Mesenchymal stem cell (in vitro differentiated cells and primary cell): ENCODE measurements around the gene ZNF214.

ENCODE experiments used
- DNase-seq: peaks from one replicate; pipeline ENCODE4 v3.0.0-alpha.2; 2013
- H2AFZ ChIP-seq: one replicate; pipeline ENCODE4 v1.6.1; 2013; ENCODE audit warnings: low read depth, mild to moderate bottlenecking, control low read depth, inconsistent platforms, low read length, moderate library complexity
- H2AK5ac ChIP-seq: 2 replicates; pipeline ENCODE4 v1.6.1; 2013; ENCODE audit warnings: low read length, moderate library complexity, mild to moderate bottlenecking, inconsistent platforms; ENCODE audit not compliant: severe bottlenecking
- H2BK120ac ChIP-seq: one replicate; pipeline ENCODE4 v1.6.1; 2013; ENCODE audit warnings: low read depth, mild to moderate bottlenecking, inconsistent platforms, low read length, moderate library complexity
- H2BK12ac ChIP-seq, 2 experiments: one replicate each; pipeline ENCODE4 v1.6.1; 2013; ENCODE audit warnings: inconsistent platforms in 2 of 2, low read length in 2 of 2, mild to moderate bottlenecking in 2 of 2, moderate library complexity in 2 of 2, control low read depth in 1 of 2
- H2BK15ac ChIP-seq: one replicate; pipeline ENCODE4 v1.6.1; 2013; ENCODE audit warnings: mild to moderate bottlenecking, low read depth, inconsistent platforms; ENCODE audit not compliant: poor library complexity, severe bottlenecking
- H2BK5ac ChIP-seq: 2 replicates; pipeline ENCODE4 v1.6.1; 2013; ENCODE audit warnings: low read depth, mild to moderate bottlenecking, low read length, control low read depth, inconsistent platforms; ENCODE audit not compliant: poor library complexity, severe bottlenecking
- H3K14ac ChIP-seq, 2 experiments: one replicate each; pipeline ENCODE4 v1.6.1; 2013; ENCODE audit warnings: inconsistent platforms in 2 of 2, low read length in 2 of 2, control low read depth in 1 of 2, mild to moderate bottlenecking in 1 of 2, moderate library complexity in 1 of 2
- H3K18ac ChIP-seq, 2 experiments: one replicate each; pipeline ENCODE4 v1.6.1; 2013; ENCODE audit warnings: inconsistent platforms in 2 of 2, low read length in 2 of 2, control low read depth in 1 of 2, low read depth in 1 of 2, mild to moderate bottlenecking in 1 of 2
- H3K23ac ChIP-seq, 2 experiments: one replicate each; pipeline ENCODE4 v1.6.1; 2013; ENCODE audit warnings: inconsistent platforms in 2 of 2, low read length in 2 of 2, mild to moderate bottlenecking in 2 of 2, moderate library complexity in 2 of 2, control low read depth in 1 of 2
- H3K27ac ChIP-seq: 2 replicates; pipeline ENCODE4 v1.5.1; 2013; ENCODE audit warnings: mild to moderate bottlenecking, moderate library complexity, low read length, control low read depth, inconsistent platforms; ENCODE audit not compliant: poor library complexity, severe bottlenecking
- H3K27me3 ChIP-seq, 2 experiments: 2 replicates each; pipeline versions ENCODE4 v1.6.1 to v1.7.0; 2013; ENCODE audit warnings: low read length in 2 of 2, mild to moderate bottlenecking in 2 of 2, moderate library complexity in 2 of 2, control low read depth in 1 of 2, inconsistent platforms in 1 of 2; ENCODE audit not compliant: control insufficient read depth in 1 of 2, insufficient read depth in 1 of 2
- H3K36me3 ChIP-seq, 2 experiments: 2 replicates each; pipeline versions ENCODE4 v1.6.1 to v1.7.0; 2013; ENCODE audit warnings: low read length in 2 of 2, control low read depth in 1 of 2, inconsistent platforms in 1 of 2, low read depth in 1 of 2, mild to moderate bottlenecking in 1 of 2; ENCODE audit not compliant: insufficient read depth in 2 of 2, control insufficient read depth in 1 of 2
- H3K4ac ChIP-seq, 2 experiments: one replicate each; pipeline ENCODE4 v1.6.1; 2013; ENCODE audit warnings: inconsistent platforms in 2 of 2, low read length in 2 of 2, mild to moderate bottlenecking in 2 of 2, moderate library complexity in 2 of 2, control low read depth in 1 of 2, low read depth in 1 of 2
- H3K4me1 ChIP-seq: 2 replicates; pipeline ENCODE4 v1.6.1; 2013; ENCODE audit warnings: low read depth, low read length, control low read depth; ENCODE audit not compliant: control insufficient read depth, insufficient read depth
- H3K4me2 ChIP-seq: 2 replicates; pipeline ENCODE4 v1.6.1; 2013; ENCODE audit warnings: low read length, mild to moderate bottlenecking, inconsistent platforms; ENCODE audit not compliant: poor library complexity, severe bottlenecking
- H3K4me3 ChIP-seq, 2 experiments: 2 replicates each; pipeline versions ENCODE4 v1.5.1 to v1.7.0; 2013; ENCODE audit warnings: low read length in 2 of 2, mild to moderate bottlenecking in 2 of 2, control low read depth in 1 of 2, low read depth in 1 of 2; ENCODE audit not compliant: insufficient read depth in 1 of 2
- H3K79me1 ChIP-seq: replicated peaks from 2 replicates; pipeline ENCODE4 v1.6.1; 2013; ENCODE audit warnings: mild to moderate bottlenecking, control low read depth, low read length, inconsistent platforms; ENCODE audit not compliant: poor library complexity, severe bottlenecking
- H3K9ac ChIP-seq: 2 replicates; pipeline ENCODE4 v1.7.0; 2013; ENCODE audit warnings: mild to moderate bottlenecking, low read length, moderate library complexity
- H3K9me3 ChIP-seq: 2 replicates; pipeline ENCODE4 v1.7.0; 2013; ENCODE audit warnings: mild to moderate bottlenecking, low read length; ENCODE audit not compliant: control insufficient read depth
- H4K8ac ChIP-seq: one replicate; pipeline ENCODE4 v1.6.1; 2013; ENCODE audit warnings: inconsistent platforms, mild to moderate bottlenecking, low read length, moderate library complexity
- H4K91ac ChIP-seq: one replicate; pipeline ENCODE4 v1.6.1; 2013; ENCODE audit warnings: mild to moderate bottlenecking, low read length, inconsistent platforms
- WGBS: methylation state at CpG from one replicate; pipeline ENCODE4 v1.1.7; 2013; ENCODE audit warnings: mixed read lengths; 5-methylcytosine and 5-hydroxymethylcytosine counted together

ZNF214 gene

GRCh38 chr11:7004482-7004881 lies 15.7 kb downstream of the ZNF214 start:
- H3K27me3 ChIP-seq: no peaks in the 10 kb centered on the region
- no peaks in the 10 kb centered on the region for H3K79me1 ChIP-seq
- H2BK15ac ChIP-seq: no peak overlapping the region
- no peak overlapping the region for H2BK5ac ChIP-seq
- WGBS: 38% methylated on average over 3 of the region's 3 CpGs
- peak; percentile 64 for DNase-seq
- no peaks in the 10 kb centered on the region for H3K4me1 ChIP-seq
- H2AFZ ChIP-seq: peak overlapping the region; percentile 18
- no peak overlapping the region for H4K91ac ChIP-seq
- H3K23ac ChIP-seq: no peak overlapping the region
- no peak overlapping the region for H3K27ac ChIP-seq
- no peaks in the 10 kb centered on the region for H3K9me3 ChIP-seq
- no peak overlapping the region for H3K4me3 ChIP-seq
- no peak overlapping the region for H2BK120ac ChIP-seq
- H3K9ac ChIP-seq: peak overlapping the region; percentile 5
- H3K18ac ChIP-seq: no peak overlapping the region
- H3K4ac ChIP-seq: no peak overlapping the region
- H3K14ac ChIP-seq: no peak overlapping the region
- no peak overlapping the region for H3K4me2 ChIP-seq
- H2AK5ac ChIP-seq: no peak overlapping the region
- peaks cover 0 to 11% of the 10 kb centered on the region in 2 experiments for H3K36me3 ChIP-seq
- no peak overlapping the region for H4K8ac ChIP-seq
- no peak overlapping the region for H2BK12ac ChIP-seq

DNA sequence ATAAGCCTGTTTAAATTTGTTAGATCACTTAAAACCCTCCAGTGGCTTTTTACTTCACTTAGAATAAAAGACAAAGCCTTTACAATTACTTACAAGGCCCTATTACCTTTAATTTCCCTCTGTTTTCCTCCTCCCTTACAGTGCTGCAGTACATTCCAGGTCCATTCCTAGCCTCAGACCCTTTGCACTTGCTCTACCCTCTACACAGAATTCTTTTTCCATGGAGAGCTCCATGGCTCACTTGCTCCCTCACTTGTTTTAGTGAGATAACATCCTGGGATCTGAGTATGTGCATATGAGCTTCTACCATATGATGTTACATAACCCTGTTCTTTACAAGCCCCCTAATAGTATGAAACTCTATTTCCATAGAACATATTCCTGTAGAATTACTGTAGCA lies 24.4 kb downstream of the ZNF214 start:
- Histone ChIP-seq H3K27me3 (no peaks in the 10 kb centered on the region), H3K14ac (no peak overlapping the region), H3K18ac (no peak overlapping the region), H2BK5ac (no peak overlapping the region), H3K4ac (no peak overlapping the region), H2BK15ac (no peak overlapping the region), H3K79me1 (no peaks in the 10 kb centered on the region), H2AK5ac (no peak overlapping the region), H3K9ac (no peak overlapping the region), H2AFZ (no peak overlapping the region), H2BK120ac (no peak overlapping the region), H3K9me3 (no peaks in the 10 kb centered on the region), H3K36me3 (peaks cover 0 to 7% of the 10 kb centered on the region in 2 experiments), H3K4me3 (no peak overlapping the region), H3K27ac (no peak overlapping the region), H4K8ac (no peak overlapping the region), H4K91ac (no peak overlapping the region), H2BK12ac (no peak overlapping the region), H3K4me2 (no peak overlapping the region), H3K4me1 (peaks cover 2% of the 10 kb centered on the region), H3K23ac (no peak overlapping the region)
- no peak for DNase-seq

GRCh38 chr11:6992457-6993417 lies 27.4 kb downstream of the ZNF214 start:
- Histone ChIP-seq H2BK120ac (no peak overlapping the region), H3K18ac (no peak overlapping the region), H2BK15ac (no peak overlapping the region), H3K9ac (peak overlapping the region; percentile 57), H3K4ac (no peak overlapping the region), H2BK5ac (no peak overlapping the region), H4K91ac (no peak overlapping the region), H3K9me3 (no peaks in the 10 kb centered on the region), H3K23ac (no peak overlapping the region), H2BK12ac (no peak overlapping the region), H3K79me1 (no peaks in the 10 kb centered on the region), H3K27ac (peak overlapping the region; percentile 49), H3K36me3 (no peaks in the 10 kb centered on the region), H4K8ac (no peak overlapping the region), H3K4me2 (no peak overlapping the region), H3K27me3 (no peaks in the 10 kb centered on the region), H2AK5ac (no peak overlapping the region), H3K14ac (no peak overlapping the region), H3K4me1 (peaks cover 2% of the 10 kb centered on the region), H3K4me3 (peak overlapping the region in 1 of 2 experiments; percentile 56), H2AFZ (no peak overlapping the region)
- DNase-seq: peak; percentile 76
- WGBS: 48% methylated on average over 10 of the region's 11 CpGs

- 70% methylated on average over 1 of the region's 2 CpGs for WGBS
- H3K36me3 ChIP-seq: no peaks in the 10 kb centered on the region
- peaks cover 2% of the 10 kb centered on the region for H3K4me1 ChIP-seq
- H2AFZ ChIP-seq: no peak overlapping the region
- H3K4me3 ChIP-seq: peak overlapping the region in 1 of 2 experiments; percentile 56
- no peak overlapping the region for H2BK120ac ChIP-seq
- no peak overlapping the region for H2BK12ac ChIP-seq
- H3K14ac ChIP-seq: no peak overlapping the region
- no peak overlapping the region for H3K23ac ChIP-seq
- H2AK5ac ChIP-seq: peak overlapping the region; percentile 59
- H3K27me3 ChIP-seq: no peaks in the 10 kb centered on the region
- no peak overlapping the region for H2BK5ac ChIP-seq
- no peak overlapping the region for H3K4me2 ChIP-seq
- no peak overlapping the region for H3K27ac ChIP-seq
- no peak overlapping the region for H4K91ac ChIP-seq
- H3K4ac ChIP-seq: no peak overlapping the region
- no peaks in the 10 kb centered on the region for H3K79me1 ChIP-seq
- no peak overlapping the region for H2BK15ac ChIP-seq
- DNase-seq: peak; percentile 16
- H3K18ac ChIP-seq: no peak overlapping the region
- H4K8ac ChIP-seq: no peak overlapping the region
- no peaks in the 10 kb centered on the region for H3K9me3 ChIP-seq
- H3K9ac ChIP-seq: peak overlapping the region; percentile 57
Observed at GRCh38 chr11:6992026-6992425, 28.1 kb downstream of the ZNF214 start.
